HG03135 (cell line): Measurements from ENCODE around the gene CNDP2.

Experiments
- ATAC-seq: cut with Tn5 transposase; IDR thresholded peaks from one replicate; pipeline ENCODE4 v1.9.1; 2021; ENCODE audit warnings: mild to moderate bottlenecking, moderate library complexity; ENCODE audit not compliant: unreplicated experiment

The CNDP2 gene

GRCh38 chr18:74468547-74469061, 27.6 kb upstream of the CNDP2 start:
- no peak for ATAC-seq

GRCh38 chr18:74472312-74472711, 23.9 kb upstream of the CNDP2 start:
- ATAC-seq: no peak

- no peak for ATAC-seq
Measured at GRCh38 chr18:74473976-74474640, 22.1 kb upstream of the CNDP2 start.

GRCh38 chr18:74476140-74476539, 20.0 kb upstream of the CNDP2 start:
- no peak for ATAC-seq

GRCh38 chr18:74477771-74478170, 18.4 kb upstream of the CNDP2 start:
- ATAC-seq: no peak

GRCh38 chr18:74478316-74478715, 17.8 kb upstream of the CNDP2 start:
- no peak for ATAC-seq

GRCh38 chr18:74478880-74479279, 17.3 kb upstream of the CNDP2 start:
- ATAC-seq: no peak

GRCh38 chr18:74479486-74480148, 16.5 kb upstream of the CNDP2 start:
- ATAC-seq: no peak

GRCh38 chr18:74480149-74480651, 16.0 kb upstream of the CNDP2 start:
- no peak for ATAC-seq

GRCh38 chr18:74482697-74483096, 13.5 kb upstream of the CNDP2 start:
- no peak for ATAC-seq

- ATAC-seq: no peak
Measured at GRCh38 chr18:74486119-74486849, 9.9 kb upstream of the CNDP2 start.

GRCh38 chr18:74488354-74488753, 7.8 kb upstream of the CNDP2 start:
- no peak for ATAC-seq

- ATAC-seq: no peak
Measured at GRCh38 chr18:74488864-74489263, 7.3 kb upstream of the CNDP2 start.

GRCh38 chr18:74489676-74490075, 6.5 kb upstream of the CNDP2 start:
- ATAC-seq: no peak

- ATAC-seq: no peak
Measured at GRCh38 chr18:74492259-74492658, 3.9 kb upstream of the CNDP2 start.

- ATAC-seq: peak; percentile 18
Measured at GRCh38 chr18:74493689-74494088, 2.5 kb upstream of the CNDP2 start.

GRCh38 chr18:74494514-74494913, 1.6 kb upstream of the CNDP2 start:
- no peak for ATAC-seq

- peak; percentile 37 for ATAC-seq
Measured at GRCh38 chr18:74496508-74497323, 553 bp downstream of the CNDP2 start.

GRCh38 chr18:74497324-74497676, 1.1 kb downstream of the CNDP2 start:
- ATAC-seq: no peak

GRCh38 chr18:74497778-74498177, 1.6 kb downstream of the CNDP2 start:
- ATAC-seq: no peak
